Tibial nerve (tissue), 4 donors: ENCODE measurements around the gene FMN1. TPM values are rescaled to one million over a fixed set of nuclear protein-coding genes. Genes with fewer than 3 reads are reported as not detected.
A peak's percentile ranks its signal among the peaks of the same experiment; 100 is the strongest.

Experiments
- DNase-seq, 2 donors: peaks; one replicate each; pipeline ENCODE4 v3.0.0-alpha.2; 2019; ENCODE audit warnings: low spot score in 2 of 2
- H3K27ac ChIP-seq, 4 donors: fragments of 200-600 bp; sonication (generic) in 3 of 4; one replicate each; pipeline ENCODE4 v1.5.1; 2017 to 2019; ENCODE audit warnings: mild to moderate bottlenecking in 1 of 4
- H3K27me3 ChIP-seq, 2 donors: fragments of 200-600 bp; sonication (generic) in 1 of 2; one replicate each; pipeline versions ENCODE4 v1.5.1 to v1.6.0; 2017 to 2019
- H3K36me3 ChIP-seq, 3 donors: fragments of 200-600 bp; sonication (generic); one replicate each; pipeline ENCODE4 v1.5.1; 2018 to 2019
- H3K4me1 ChIP-seq, 4 donors: fragments of 200-600 bp; sonication (generic) in 3 of 4; one replicate each; pipeline ENCODE4 v1.5.1; 2017 to 2019
- H3K4me3 ChIP-seq, 4 donors: fragments of 200-600 bp; sonication (generic) in 3 of 4; one replicate each; pipeline ENCODE4 v1.5.1; 2017 to 2019; ENCODE audit warnings: mild to moderate bottlenecking in 1 of 4, moderate library complexity in 1 of 4
- H3K9me3 ChIP-seq, 4 donors: fragments of 200-600 bp; sonication (generic) in 3 of 4; one replicate each; pipeline ENCODE4 v1.5.1; 2017 to 2019
- CTCF ChIP-seq, 5 experiments: fragments of 200-600 bp in 3 of 5; fragments of 450-650 bp in 2 of 5; sonication (generic) in 3 of 5; IDR thresholded peaks; one replicate each; pipeline ENCODE4 v1.5.1; 2016 to 2019; ENCODE audit warnings: antibody characterized with exemption in 5 of 5, mild to moderate bottlenecking in 3 of 5, moderate library complexity in 2 of 5
- EP300 ChIP-seq, 2 donors: sonication (generic); formaldehyde crosslinking; IDR thresholded peaks; one replicate each; pipeline ENCODE4 v1.6.1; 2017; ENCODE audit warnings: antibody characterized with exemption in 2 of 2, mild to moderate bottlenecking in 1 of 2
- POLR2A ChIP-seq, 2 donors: fragments of 450-650 bp; IDR thresholded peaks; one replicate each; pipeline ENCODE4 v1.6.1; 2017; ENCODE audit warnings: antibody characterized with exemption in 2 of 2, mild to moderate bottlenecking in 2 of 2, moderate library complexity in 2 of 2
- WGBS, 2 donors: methylation state at CpG; one replicate each; pipeline ENCODE4 v1.1.5; 2018; 5-methylcytosine and 5-hydroxymethylcytosine counted together
- total RNA-seq, 4 donors: library from RNA; depleted of rRNA; stranded (reverse); fragments of >200 nt; gene quantifications; one replicate each; pipeline ENCODE4 v1.1.0, GENCODE V29; 2016

Gene FMN1
- 10 to 100 TPM; 15.1 to 62.1 (median 20.7) TPM for total RNA-seq

DNA sequence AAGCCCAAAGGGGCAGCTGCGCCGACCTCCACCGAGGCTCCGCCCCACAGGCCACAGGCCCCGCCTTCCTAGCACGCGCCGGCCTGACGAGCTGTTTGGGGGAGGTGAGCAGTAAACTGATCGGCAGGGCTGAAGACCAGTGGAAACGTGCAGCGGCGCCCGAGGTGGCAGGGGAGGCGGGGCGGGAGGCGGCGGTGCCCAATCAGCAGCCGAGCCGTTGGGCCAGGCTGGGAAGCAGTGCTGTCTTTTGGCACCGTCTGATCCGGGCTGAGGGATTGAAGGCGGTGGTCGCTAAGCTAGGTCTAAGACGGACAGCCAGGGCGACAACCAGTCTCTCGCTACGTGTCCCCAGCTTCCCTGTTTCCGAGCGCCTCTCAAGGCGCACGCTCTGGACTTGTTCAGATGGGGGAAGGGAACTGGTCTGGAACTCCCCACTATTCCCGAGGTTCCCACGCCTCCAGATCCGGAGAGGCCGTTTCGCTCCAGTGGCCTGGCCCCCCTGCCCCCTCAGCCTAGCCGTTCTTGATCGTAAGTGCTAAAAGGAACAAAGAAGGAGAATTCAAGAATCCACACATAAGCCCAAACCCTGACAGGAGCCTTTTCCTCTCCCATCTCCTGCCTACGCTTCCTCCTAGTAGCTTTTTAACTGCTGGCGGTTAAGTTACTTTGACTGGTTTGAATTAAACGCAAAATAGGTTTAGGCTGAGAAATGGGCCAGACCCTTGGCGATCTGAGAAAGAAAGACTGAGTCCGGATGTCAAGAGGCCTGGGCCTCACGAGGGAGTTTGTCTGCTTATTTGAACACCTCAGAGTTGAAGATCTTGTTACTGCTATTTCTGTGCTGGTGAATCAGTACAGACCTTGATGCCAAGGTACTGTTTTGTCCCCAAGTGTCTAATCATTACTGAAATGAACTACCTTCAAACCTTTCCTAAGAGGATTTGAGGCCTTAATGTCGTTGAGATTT is at the start of gene FMN1:
Gene FMN1 (minus strand): TSS at position 11 of the 967 bp plus-strand sequence. CDS start 39,800 bp downstream, outside the sequence.
- TF ChIP-seq POLR2A (IDR thresholded peaks at IDR 0.05), result peak in 1 of 2 donors; percentile 7
- TF ChIP-seq EP300 (IDR thresholded peaks at IDR 0.05), result no peak
- peak within 1 kb of the TSS in 2 of 4 donors; percentile 26 to 67 for H3K27ac ChIP-seq
- peak; percentile 69 to 82 for DNase-seq
- H3K27me3 ChIP-seq, result peaks cover 0 to 18% of the 10 kb centered on the region in 2 donors
- 9% methylated on average over 42 to 46 of the region's 46 CpGs for WGBS, 2 donors
- peaks cover 0 to 5% (median 2%) of the 10 kb centered on the region in 4 donors for H3K4me1 ChIP-seq
- H3K36me3 ChIP-seq, result no peaks in the 10 kb centered on the region
- H3K4me3 ChIP-seq, result peak within 1 kb of the TSS; percentile 16 to 53 (median 42)
- H3K9me3 ChIP-seq, result no peaks in the 10 kb centered on the region

GRCh38 chr15:33243869-33244268 is 49.4 kb upstream of the FMN1 start:
- H3K4me1 ChIP-seq, result no peaks in the 10 kb centered on the region
- no peak for DNase-seq
- H3K4me3 ChIP-seq, result no peak overlapping the region
- H3K9me3 ChIP-seq, result no peaks in the 10 kb centered on the region
- no peak for TF ChIP-seq EP300 (IDR thresholded peaks at IDR 0.05)
- no peak for TF ChIP-seq POLR2A (IDR thresholded peaks at IDR 0.05)
- TF ChIP-seq CTCF (IDR thresholded peaks at IDR 0.05), result no peak
- no peaks in the 10 kb centered on the region for H3K27me3 ChIP-seq
- 57 to 75% methylated on average over 1 of the region's 1 CpG for WGBS, 2 donors
- no peaks in the 10 kb centered on the region for H3K36me3 ChIP-seq
- no peak overlapping the region for H3K27ac ChIP-seq

DNA sequence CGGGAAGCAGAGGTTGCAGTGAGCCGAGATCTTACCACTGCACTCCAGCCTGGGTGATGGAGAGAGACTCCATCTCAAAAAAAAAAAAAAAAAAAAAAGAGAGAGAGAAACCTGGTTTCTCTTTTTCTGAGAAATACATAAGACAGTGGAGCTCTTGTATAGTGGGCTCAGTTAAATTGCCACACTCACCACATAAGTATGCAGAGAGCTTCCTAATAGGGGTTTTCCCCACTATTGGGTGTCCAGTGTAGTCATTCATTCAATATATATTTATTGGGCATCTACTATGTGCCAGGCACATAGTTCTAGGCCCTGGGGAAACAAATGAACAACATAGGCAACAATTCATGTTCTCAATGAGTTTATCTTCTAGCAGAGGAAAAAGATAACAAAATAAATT is 48.9 kb upstream of the FMN1 start:
- TF ChIP-seq POLR2A (IDR thresholded peaks at IDR 0.05) (no peak), CTCF (IDR thresholded peaks at IDR 0.05) (no peak), EP300 (IDR thresholded peaks at IDR 0.05) (no peak)
- H3K36me3 ChIP-seq, result no peaks in the 10 kb centered on the region
- H3K27ac ChIP-seq, result no peak overlapping the region
- no peaks in the 10 kb centered on the region for H3K4me1 ChIP-seq
- 85 to 97% methylated on average over 2 of the region's 2 CpGs for WGBS, 2 donors
- no peaks in the 10 kb centered on the region for H3K27me3 ChIP-seq
- no peak overlapping the region for H3K4me3 ChIP-seq
- no peaks in the 10 kb centered on the region for H3K9me3 ChIP-seq
- DNase-seq, result no peak

- Histone ChIP-seq H3K9me3 (no peaks in the 10 kb centered on the region), H3K4me1 (no peaks in the 10 kb centered on the region), H3K27me3 (no peaks in the 10 kb centered on the region), H3K4me3 (no peak overlapping the region), H3K27ac (no peak overlapping the region), H3K36me3 (no peaks in the 10 kb centered on the region)
- no peak for DNase-seq
- 66 to 74% methylated on average over 5 of the region's 5 CpGs for WGBS, 2 donors
- no peak for TF ChIP-seq POLR2A (IDR thresholded peaks at IDR 0.05)
- no peak for TF ChIP-seq EP300 (IDR thresholded peaks at IDR 0.05)
- peak in 1 of 5 experiments; percentile 7 for TF ChIP-seq CTCF (IDR thresholded peaks at IDR 0.05)
These were observed 48.2 kb upstream of the FMN1 start for GRCh38 chr15:33242669-33243191.

- no peak for DNase-seq
- TF ChIP-seq POLR2A (IDR thresholded peaks at IDR 0.05), result no peak
- no peak for TF ChIP-seq CTCF (IDR thresholded peaks at IDR 0.05)
- TF ChIP-seq EP300 (IDR thresholded peaks at IDR 0.05), result no peak
- H3K4me3 ChIP-seq, result no peak overlapping the region
- no peak overlapping the region for H3K27ac ChIP-seq
- no peaks in the 10 kb centered on the region for H3K4me1 ChIP-seq
- no peaks in the 10 kb centered on the region for H3K36me3 ChIP-seq
- H3K9me3 ChIP-seq, result no peaks in the 10 kb centered on the region
- 29 to 40% methylated on average over 1 of the region's 1 CpG for WGBS, 2 donors
- no peaks in the 10 kb centered on the region for H3K27me3 ChIP-seq
These were observed 47.7 kb upstream of the FMN1 start for GRCh38 chr15:33242165-33242564.
